Lower leg skin (tissue), 3 donors: ENCODE results near the gene FNIP1.

Source experiments
- POLR2A ChIP-seq, 2 donors: fragments of 450-650 bp; IDR thresholded peaks; one replicate each; pipeline ENCODE4 v1.6.1; 2016 to 2017; ENCODE audit warnings: antibody characterized with exemption in 2 of 2, mild to moderate bottlenecking in 1 of 2, moderate library complexity in 1 of 2
- TF ChIP-seq, protein P1 (sequence below), 3 donors: fragments of 450-650 bp; IDR thresholded peaks; one replicate each; pipeline ENCODE4 v1.5.1; 2016; ENCODE audit warnings: antibody characterized with exemption in 3 of 3, mild to moderate bottlenecking in 3 of 3, moderate library complexity in 2 of 3

DNA sequence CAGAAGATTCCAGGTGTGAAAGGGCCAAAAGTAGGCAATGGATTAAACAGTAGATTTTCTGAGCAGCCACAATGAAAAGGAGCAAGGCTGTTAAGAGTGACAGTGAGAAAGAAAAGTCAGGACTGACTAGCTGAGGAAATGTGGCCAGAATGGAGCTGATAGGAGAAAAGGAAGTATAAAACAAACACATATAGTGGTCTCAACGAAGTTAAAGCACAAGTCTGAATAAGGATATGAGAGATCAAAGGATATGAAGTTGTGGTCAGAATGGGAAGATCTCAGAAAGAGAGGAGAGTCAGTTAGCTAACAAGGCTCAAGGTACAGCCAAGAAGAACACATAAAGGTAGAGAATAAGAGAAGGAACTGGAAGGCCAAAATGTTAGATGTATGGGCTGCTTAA, 39.9 kb downstream of the FNIP1 start:
- TF ChIP-seq, protein P1, sequence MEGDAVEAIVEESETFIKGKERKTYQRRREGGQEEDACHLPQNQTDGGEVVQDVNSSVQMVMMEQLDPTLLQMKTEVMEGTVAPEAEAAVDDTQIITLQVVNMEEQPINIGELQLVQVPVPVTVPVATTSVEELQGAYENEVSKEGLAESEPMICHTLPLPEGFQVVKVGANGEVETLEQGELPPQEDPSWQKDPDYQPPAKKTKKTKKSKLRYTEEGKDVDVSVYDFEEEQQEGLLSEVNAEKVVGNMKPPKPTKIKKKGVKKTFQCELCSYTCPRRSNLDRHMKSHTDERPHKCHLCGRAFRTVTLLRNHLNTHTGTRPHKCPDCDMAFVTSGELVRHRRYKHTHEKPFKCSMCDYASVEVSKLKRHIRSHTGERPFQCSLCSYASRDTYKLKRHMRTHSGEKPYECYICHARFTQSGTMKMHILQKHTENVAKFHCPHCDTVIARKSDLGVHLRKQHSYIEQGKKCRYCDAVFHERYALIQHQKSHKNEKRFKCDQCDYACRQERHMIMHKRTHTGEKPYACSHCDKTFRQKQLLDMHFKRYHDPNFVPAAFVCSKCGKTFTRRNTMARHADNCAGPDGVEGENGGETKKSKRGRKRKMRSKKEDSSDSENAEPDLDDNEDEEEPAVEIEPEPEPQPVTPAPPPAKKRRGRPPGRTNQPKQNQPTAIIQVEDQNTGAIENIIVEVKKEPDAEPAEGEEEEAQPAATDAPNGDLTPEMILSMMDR (IDR thresholded peaks at IDR 0.05): no peak
- TF ChIP-seq POLR2A (IDR thresholded peaks at IDR 0.05): no peak
